ENCODE measurements around the gene GAPDHS. TPM values are rescaled to one million over a fixed set of nuclear protein-coding genes. Genes with fewer than 3 reads are reported as not detected.
A peak's percentile ranks its signal among the peaks of the same experiment; 100 is the strongest.

The GAPDHS gene
- total and polyA plus RNA-seq, 2 donors (not counting 1 experiment from before 2014, with no cell fraction given) = not detected

DNA sequence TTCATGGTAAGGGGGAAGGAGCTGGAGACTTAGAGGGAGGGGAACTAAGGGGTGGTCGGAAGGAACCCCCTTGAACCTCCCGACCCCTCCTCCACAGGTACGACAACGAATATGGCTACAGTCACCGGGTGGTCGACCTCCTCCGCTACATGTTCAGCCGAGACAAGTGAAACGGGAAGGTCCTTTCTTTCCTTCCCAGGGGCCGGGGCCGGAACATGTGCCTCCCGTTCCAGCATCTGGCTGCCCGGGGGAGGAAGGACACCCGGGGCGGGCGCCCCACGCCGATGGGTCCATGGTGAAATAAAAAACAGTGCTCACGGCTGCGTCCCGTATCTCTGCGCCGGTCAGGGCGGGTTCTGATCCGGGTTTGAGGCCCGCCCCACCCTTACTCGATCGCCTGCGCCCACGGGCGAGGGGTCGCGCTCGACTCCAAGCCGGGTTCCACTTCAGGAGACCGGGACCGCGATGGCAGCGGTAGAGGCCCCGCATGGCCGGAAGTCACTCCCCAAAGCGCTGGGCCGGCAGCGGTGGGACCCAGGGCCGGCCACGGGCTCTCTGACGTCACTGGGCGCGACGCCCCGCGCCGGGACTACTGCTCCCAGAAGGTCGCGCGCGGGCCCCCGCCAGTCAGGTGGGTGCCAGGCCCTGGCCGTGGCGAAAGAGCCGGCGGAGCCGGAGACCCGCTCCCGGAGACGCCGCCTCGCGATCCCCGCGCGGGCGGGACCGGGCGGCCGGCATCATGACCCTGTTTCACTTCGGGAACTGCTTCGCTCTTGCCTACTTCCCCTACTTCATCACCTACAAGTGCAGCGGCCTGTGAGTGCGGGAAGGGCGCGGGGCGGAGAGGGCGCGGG is 12.0 kb downstream of the GAPDHS start, which contains the start of gene TMEM147:
TMEM147 (plus strand) TSS at position 626 of the 854 bp plus-strand sequence; CDS start at position 740, 114 bp downstream.
- peak; percentile 87 for DNase-seq
- Histone ChIP-seq H3K4me2 (replicated peaks; ENCODE audit: low read depth, low read length, poor library complexity, severe bottlenecking) (peak within 1 kb of the TSS; percentile 98), H3K4me3 (ENCODE audit: control extremely low read depth in 1 of 5, extremely low read depth in 1 of 5, insufficient read depth in 1 of 5, low read depth in 2 of 5, low read length in 4 of 5) (peak within 1 kb of the TSS; percentile 45 to 97 (median 86)), H3K79me2 (ENCODE audit: control insufficient read depth, insufficient read depth, low read length) (peaks cover 28% of the 10 kb centered on the region), H3K9me3 (ENCODE audit: control extremely low read depth in 1 of 3, control insufficient read depth in 2 of 3, insufficient read depth in 1 of 3, low read length in 2 of 3) (no peaks in the 10 kb centered on the region), H3K27me3 (replicated peaks in 1 of 4; ENCODE audit: control extremely low read depth in 1 of 4, control insufficient read depth in 3 of 4, insufficient read depth in 4 of 4, low read length in 3 of 4) (no peaks in the 10 kb centered on the region), H2AFZ (ENCODE audit: insufficient read depth, low read depth, low read length, poor library complexity, severe bottlenecking) (peak within 1 kb of the TSS; percentile 96), H4K20me1 (ENCODE audit: control insufficient read depth, insufficient read depth, low read length, poor library complexity, severe bottlenecking) (no peaks in the 10 kb centered on the region), H3K4me1 (ENCODE audit: control insufficient read depth in 2 of 2, insufficient read depth in 2 of 2, low read length in 2 of 2) (peaks cover 16 to 34% of the 10 kb centered on the region in 2 donors), H3K9ac (ENCODE audit: low read length) (peak within 1 kb of the TSS; percentile 87), H3K36me3 (replicated peaks in 1 of 2; ENCODE audit: control extremely low read depth in 1 of 2, control insufficient read depth in 1 of 2, extremely low read depth in 1 of 2, insufficient read depth in 2 of 2, low read length in 1 of 2) (peaks cover 0 to 11% of the 10 kb centered on the region in 2 experiments), H3K27ac (ENCODE audit: low read length in 2 of 2) (peak within 1 kb of the TSS; percentile 87 to 92)
- CTCF ChIA-PET = interaction anchor here (1.5 kb wide), 1 partner anchor 35 kb away, joined by 5 read pairs; no protein-coding TSS in a partner anchor
- peak; percentile 92 for ATAC-seq (ENCODE audit: low read depth)
- TF ChIP-seq EZH2 (IDR thresholded peaks at IDR 0.05; ENCODE audit: borderline replicate concordance, insufficient read depth, low read depth, low read length, poor library complexity, severe bottlenecking) = no peak
- TF ChIP-seq, protein P1, sequence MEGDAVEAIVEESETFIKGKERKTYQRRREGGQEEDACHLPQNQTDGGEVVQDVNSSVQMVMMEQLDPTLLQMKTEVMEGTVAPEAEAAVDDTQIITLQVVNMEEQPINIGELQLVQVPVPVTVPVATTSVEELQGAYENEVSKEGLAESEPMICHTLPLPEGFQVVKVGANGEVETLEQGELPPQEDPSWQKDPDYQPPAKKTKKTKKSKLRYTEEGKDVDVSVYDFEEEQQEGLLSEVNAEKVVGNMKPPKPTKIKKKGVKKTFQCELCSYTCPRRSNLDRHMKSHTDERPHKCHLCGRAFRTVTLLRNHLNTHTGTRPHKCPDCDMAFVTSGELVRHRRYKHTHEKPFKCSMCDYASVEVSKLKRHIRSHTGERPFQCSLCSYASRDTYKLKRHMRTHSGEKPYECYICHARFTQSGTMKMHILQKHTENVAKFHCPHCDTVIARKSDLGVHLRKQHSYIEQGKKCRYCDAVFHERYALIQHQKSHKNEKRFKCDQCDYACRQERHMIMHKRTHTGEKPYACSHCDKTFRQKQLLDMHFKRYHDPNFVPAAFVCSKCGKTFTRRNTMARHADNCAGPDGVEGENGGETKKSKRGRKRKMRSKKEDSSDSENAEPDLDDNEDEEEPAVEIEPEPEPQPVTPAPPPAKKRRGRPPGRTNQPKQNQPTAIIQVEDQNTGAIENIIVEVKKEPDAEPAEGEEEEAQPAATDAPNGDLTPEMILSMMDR (IDR thresholded peaks at IDR 0.05) = no peak
- POLR2A ChIA-PET = interaction anchor here (0.6 kb wide), 1 partner anchor 57 kb away, joined by 4 read pairs; no protein-coding TSS in a partner anchor
- WGBS (ENCODE audit: insufficient coverage) = under 1% methylated on average over 85 of the region's 85 CpGs
- H3K27ac Mint-ChIP-seq = peak within 1 kb of the TSS; percentile 89
- intact Hi-C loops (cut with micrococcal nuclease) = loop anchor here (1.0 to 5.0 kb wide), 6 partner anchors 67 to 172 kb away; partner anchors contain the start of genes COX6B1, HAUS5 and ZBTB32
- H3K27me3 Mint-ChIP-seq = no peaks in the 10 kb centered on the region
- H3K4me1 Mint-ChIP-seq = peaks cover 38% of the 10 kb centered on the region
- H3K9me3 Mint-ChIP-seq (ENCODE audit: insufficient read depth) = no peaks in the 10 kb centered on the region
- peak within 1 kb of the TSS; percentile 91 for H3K4me3 Mint-ChIP-seq

All from B cell (primary cell).